Neuronal stem cell (in vitro differentiated cells): ENCODE data around the gene HIPK4.

Experiments
- DNase-seq: peaks from one replicate; pipeline ENCODE4 v3.0.0-alpha.2; 2013; ENCODE audit warnings: low spot score
- H2AFZ ChIP-seq: one replicate; pipeline ENCODE4 v1.6.1; 2013; ENCODE audit warnings: mild to moderate bottlenecking, low read length, inconsistent platforms
- H2AK5ac ChIP-seq: 2 replicates; pipeline ENCODE4 v1.6.1; 2013; ENCODE audit warnings: low read depth, mild to moderate bottlenecking, inconsistent platforms, low read length, moderate library complexity, mixed read lengths
- H2BK120ac ChIP-seq: 2 replicates; pipeline ENCODE4 v1.6.1; 2013; ENCODE audit warnings: low read depth, mild to moderate bottlenecking, inconsistent platforms, low read length, moderate library complexity, mixed read lengths
- H2BK12ac ChIP-seq: one replicate; pipeline ENCODE4 v1.6.1; 2013; ENCODE audit warnings: low read length, inconsistent platforms
- H2BK15ac ChIP-seq: 2 replicates; pipeline ENCODE4 v1.6.1; 2013; ENCODE audit warnings: mild to moderate bottlenecking, low read length, inconsistent platforms, mixed read lengths
- H2BK5ac ChIP-seq: one replicate; pipeline ENCODE4 v1.6.1; 2013; ENCODE audit warnings: inconsistent platforms, mild to moderate bottlenecking, low read length, moderate library complexity
- H3K14ac ChIP-seq: one replicate; pipeline ENCODE4 v1.6.1; 2013; ENCODE audit warnings: low read length, inconsistent platforms
- H3K18ac ChIP-seq: 2 replicates; pipeline ENCODE4 v1.6.1; 2013; ENCODE audit warnings: low read length, inconsistent platforms
- H3K23ac ChIP-seq: 2 replicates; pipeline ENCODE4 v1.6.1; 2013; ENCODE audit warnings: low read depth, mild to moderate bottlenecking, mixed read lengths, low read length, inconsistent platforms; ENCODE audit not compliant: poor library complexity
- H3K27ac ChIP-seq: replicated peaks from 3 replicates; pipeline ENCODE4 v1.5.1; 2013; ENCODE audit warnings: low read length, inconsistent platforms
- H3K27me3 ChIP-seq, 3 experiments: 2 replicates each; pipeline ENCODE4 v1.6.1; 2013; ENCODE audit warnings: low read length in 3 of 3, mild to moderate bottlenecking in 2 of 3, inconsistent platforms in 1 of 3, low read depth in 1 of 3, mixed read lengths in 1 of 3, moderate library complexity in 1 of 3; ENCODE audit not compliant: control insufficient read depth in 3 of 3, insufficient read depth in 3 of 3
- H3K36me3 ChIP-seq, 2 donors: replicated peaks in 1 of 2; 2 replicates each; pipeline ENCODE4 v1.6.1; 2013; ENCODE audit warnings: low read length in 2 of 2; ENCODE audit not compliant: control insufficient read depth in 2 of 2, insufficient read depth in 2 of 2
- H3K4ac ChIP-seq: 2 replicates; pipeline ENCODE4 v1.6.1; 2013; ENCODE audit warnings: inconsistent platforms, mild to moderate bottlenecking, low read length, moderate library complexity
- H3K4me1 ChIP-seq, 2 donors: 1 replicate in 1 of 2; 2 replicates in 1 of 2; pipeline ENCODE4 v1.6.1; 2013; ENCODE audit warnings: low read length in 2 of 2, low read depth in 1 of 2; ENCODE audit not compliant: control insufficient read depth in 2 of 2, insufficient read depth in 1 of 2
- H3K4me2 ChIP-seq: one replicate; pipeline ENCODE4 v1.6.1; 2013; ENCODE audit warnings: mild to moderate bottlenecking, low read length, inconsistent platforms; ENCODE audit not compliant: insufficient read depth, poor library complexity, severe bottlenecking
- H3K4me3 ChIP-seq, 2 donors: 2 replicates each; pipeline ENCODE4 v1.5.1; 2013; ENCODE audit warnings: low read length in 2 of 2, mild to moderate bottlenecking in 2 of 2, inconsistent platforms in 1 of 2, moderate library complexity in 1 of 2
- H3K79me1 ChIP-seq: one replicate; pipeline ENCODE4 v1.6.1; 2013; ENCODE audit warnings: low read depth, mild to moderate bottlenecking, inconsistent platforms, low read length, moderate library complexity
- H3K9ac ChIP-seq: one replicate; pipeline ENCODE4 v1.6.1; 2013; ENCODE audit warnings: mild to moderate bottlenecking, low read depth, low read length, inconsistent platforms; ENCODE audit not compliant: poor library complexity
- H3K9me3 ChIP-seq, 2 donors: replicated peaks in 1 of 2; 2 replicates each; pipeline versions ENCODE3 to v1.6.1; 2013; ENCODE audit warnings: low read length in 2 of 2, mild to moderate bottlenecking in 2 of 2, inconsistent platforms in 1 of 2, low read depth in 1 of 2, mixed read lengths in 1 of 2, moderate library complexity in 1 of 2; ENCODE audit not compliant: control insufficient read depth in 2 of 2, insufficient read depth in 1 of 2
- H4K8ac ChIP-seq: one replicate; pipeline ENCODE4 v1.6.1; 2013; ENCODE audit warnings: low read depth, mild to moderate bottlenecking, inconsistent platforms, low read length, moderate library complexity
- H4K91ac ChIP-seq: one replicate; pipeline ENCODE4 v1.6.1; 2013; ENCODE audit warnings: low read length, low read depth, mild to moderate bottlenecking, inconsistent platforms; ENCODE audit not compliant: poor library complexity
- WGBS, 2 donors: extraction: QIAGEN DNeasy Blood & Tissue Kit; methylation state at CpG; one replicate each; pipeline ENCODE4 v1.1.7; 2013; ENCODE audit warnings: missing lambda C conversion rate in 2 of 2, mixed read lengths in 1 of 2; ENCODE audit not compliant: insufficient read length in 2 of 2, insufficient replicate concordance in 1 of 2; ENCODE audit errors: extremely low coverage in 2 of 2; 5-methylcytosine and 5-hydroxymethylcytosine counted together

The HIPK4 gene

DNA sequence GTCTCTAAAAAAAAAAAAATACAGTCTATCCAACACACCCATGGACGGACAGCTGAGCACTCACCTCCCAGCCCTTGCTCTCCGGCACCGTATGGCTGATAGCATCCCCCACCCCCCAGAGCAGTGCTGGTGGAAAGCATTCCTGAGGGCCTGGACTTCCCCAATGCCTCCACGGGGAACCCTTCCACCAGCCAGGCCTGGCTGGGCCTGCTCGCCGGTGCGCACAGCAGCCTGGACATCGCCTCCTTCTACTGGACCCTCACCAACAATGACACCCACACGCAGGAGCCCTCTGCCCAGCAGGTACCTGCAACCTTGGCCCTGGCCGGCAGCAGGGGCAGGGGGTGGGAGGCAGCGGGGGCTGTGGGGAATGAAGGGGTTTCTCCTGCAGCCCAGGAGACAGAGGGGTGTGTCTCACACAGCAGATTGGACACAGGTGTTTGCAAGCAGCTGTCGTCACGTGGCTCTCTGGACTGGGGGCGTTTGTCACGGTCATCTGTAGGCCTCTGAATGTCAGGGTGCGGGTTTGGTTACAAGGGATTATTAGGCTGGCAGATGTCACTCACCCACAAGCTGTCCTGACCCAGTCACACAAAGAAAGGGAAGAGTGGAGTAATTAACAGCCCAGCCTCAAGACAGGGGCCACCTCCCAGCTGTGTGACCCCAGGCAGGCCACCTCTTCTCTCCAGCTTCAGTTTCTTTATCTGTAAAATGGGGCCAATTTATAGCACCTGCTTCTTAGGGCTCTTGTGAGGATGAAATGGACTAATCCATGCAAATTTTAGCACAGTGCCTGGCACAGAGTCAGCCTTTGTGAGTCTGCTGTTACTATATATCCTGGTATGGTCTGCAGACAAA, 22.2 kb downstream of the HIPK4 start:
- Histone ChIP-seq H3K14ac (no peak overlapping the region), H2BK120ac (no peak overlapping the region), H3K36me3 (peaks cover 34 to 56% of the 10 kb centered on the region in 2 donors), H4K8ac (peak overlapping the region; percentile 65), H2BK12ac (no peak overlapping the region), H3K27ac (no peak overlapping the region), H3K9me3 (no peaks in the 10 kb centered on the region), H3K4ac (no peak overlapping the region), H3K4me3 (no peak overlapping the region), H3K4me1 (peaks cover 12 to 16% of the 10 kb centered on the region in 2 donors), H3K4me2 (no peak overlapping the region), H4K91ac (no peak overlapping the region), H3K79me1 (peaks cover 2% of the 10 kb centered on the region), H2BK15ac (no peak overlapping the region), H3K9ac (peak overlapping the region; percentile 70), H2AK5ac (peak overlapping the region; percentile 75), H3K23ac (peak overlapping the region; percentile 91), H2BK5ac (no peak overlapping the region), H2AFZ (no peak overlapping the region), H3K27me3 (no peaks in the 10 kb centered on the region), H3K18ac (no peak overlapping the region)
- WGBS, 2 donors = no CpG with 5 or more reads among the region's 16 CpGs
- DNase-seq = no peak

DNA sequence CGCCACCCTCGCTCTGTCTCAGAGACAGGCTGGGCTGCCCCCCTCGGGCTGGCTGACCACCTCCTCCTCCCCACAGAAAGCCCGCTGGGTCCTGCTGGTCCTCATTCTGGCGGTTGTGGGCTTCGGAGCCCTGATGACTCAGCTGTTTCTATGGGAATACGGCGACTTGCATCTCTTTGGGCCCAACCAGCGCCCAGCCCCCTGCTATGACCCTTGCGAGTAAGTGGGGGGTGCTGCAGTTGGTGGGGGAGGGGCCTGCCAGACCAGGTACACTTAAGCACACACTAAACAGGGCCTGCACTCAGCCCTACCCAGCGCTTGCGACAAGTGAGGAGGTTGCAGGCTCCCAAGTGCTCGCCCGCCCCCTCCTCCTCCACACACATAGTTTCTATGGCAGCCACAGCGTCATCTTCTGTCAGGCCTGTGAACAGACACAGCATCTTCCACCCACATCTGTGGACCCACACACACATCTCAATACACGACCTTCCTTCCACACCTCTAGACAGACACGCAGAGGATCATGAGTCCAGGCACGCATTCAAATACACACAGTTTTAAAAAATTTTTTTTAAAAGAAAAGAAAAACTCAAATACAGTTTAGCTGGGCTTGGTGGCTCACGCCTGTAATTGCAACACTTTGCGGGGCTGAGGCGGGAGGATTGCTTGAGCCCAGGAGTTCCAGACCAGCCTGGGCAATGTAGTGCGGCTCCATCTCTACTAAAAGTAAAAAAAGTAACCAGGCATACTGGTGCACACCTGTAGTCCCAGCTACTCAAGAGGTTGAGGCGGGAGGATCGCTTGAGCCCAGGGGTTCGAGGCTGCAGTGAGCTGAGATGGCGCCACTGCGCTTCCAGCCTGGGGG, 23.1 kb downstream of the HIPK4 start:
- Histone ChIP-seq H3K9ac (peak overlapping the region; percentile 70), H3K36me3 (peaks cover 28 to 47% of the 10 kb centered on the region in 2 donors), H3K4me1 (peaks cover 12 to 16% of the 10 kb centered on the region in 2 donors), H3K18ac (peak overlapping the region; percentile 81), H4K91ac (no peak overlapping the region), H3K4me2 (peak overlapping the region; percentile 83), H2BK120ac (no peak overlapping the region), H2BK12ac (no peak overlapping the region), H2BK5ac (no peak overlapping the region), H2BK15ac (peak overlapping the region; percentile 99), H3K4ac (no peak overlapping the region), H3K9me3 (no peaks in the 10 kb centered on the region), H3K79me1 (peaks cover 2% of the 10 kb centered on the region), H2AK5ac (peak overlapping the region; percentile 99), H3K23ac (peak overlapping the region; percentile 39), H3K4me3 (peak overlapping the region; percentile 73 to 84), H3K27me3 (no peaks in the 10 kb centered on the region), H3K14ac (peak overlapping the region; percentile 63), H2AFZ (peak overlapping the region; percentile 68), H3K27ac (peak overlapping the region; percentile 72), H4K8ac (no peak overlapping the region)
- no CpG with 5 or more reads among the region's 27 CpGs for WGBS, 2 donors
- DNase-seq = peak; percentile 58

DNA sequence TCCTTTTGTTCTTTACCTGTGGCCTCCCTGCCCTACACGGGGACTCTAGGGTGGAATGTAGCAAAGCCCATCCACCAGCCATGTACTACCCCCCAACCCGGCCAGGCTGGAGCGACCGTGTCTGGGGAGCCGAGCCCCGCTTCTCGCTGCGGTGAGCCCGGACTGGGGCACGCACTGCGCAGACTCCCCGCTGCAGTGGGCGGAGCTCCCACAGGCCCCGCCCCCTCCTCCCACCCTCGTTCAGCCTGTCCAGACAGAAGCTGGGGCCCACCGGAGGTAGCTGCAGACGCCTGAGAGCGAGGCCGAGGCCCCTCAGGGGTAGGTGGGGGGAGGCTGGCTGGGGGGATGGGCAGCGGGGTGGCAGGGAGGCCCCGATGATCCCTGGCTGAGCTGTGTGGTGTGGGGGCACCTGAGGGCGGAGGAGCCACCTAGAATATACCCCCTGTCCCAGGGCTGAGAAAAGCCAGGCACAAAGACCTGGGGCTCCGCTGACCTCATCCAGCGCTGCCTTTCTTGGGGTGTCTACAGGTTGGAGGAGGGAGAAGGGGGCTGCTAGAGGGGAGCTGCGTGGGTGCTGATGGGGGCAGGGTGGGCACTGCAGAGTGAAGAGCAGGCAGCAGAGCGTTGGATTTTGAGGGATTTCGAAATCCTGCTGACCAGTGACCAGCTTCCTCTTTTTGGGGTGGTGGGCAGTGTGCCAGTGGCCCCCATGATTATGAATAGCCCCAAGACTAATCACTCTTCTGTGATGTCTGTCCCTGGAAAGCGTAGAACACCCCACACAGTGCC, 24.2 kb downstream of the HIPK4 start:
- H3K9ac ChIP-seq = peak overlapping the region; percentile 94
- peak overlapping the region; percentile 93 for H2BK5ac ChIP-seq
- no peaks in the 10 kb centered on the region for H3K79me1 ChIP-seq
- H3K27me3 ChIP-seq = no peaks in the 10 kb centered on the region
- peak overlapping the region; percentile 96 for H3K23ac ChIP-seq
- peak overlapping the region; percentile 99 for H2AK5ac ChIP-seq
- DNase-seq = peak; percentile 87
- peak overlapping the region; percentile 83 for H3K4me2 ChIP-seq
- peaks cover 12 to 16% of the 10 kb centered on the region in 2 donors for H3K4me1 ChIP-seq
- no peak overlapping the region for H3K14ac ChIP-seq
- H2BK15ac ChIP-seq = peak overlapping the region; percentile 99
- H3K9me3 ChIP-seq = no peaks in the 10 kb centered on the region
- peak overlapping the region; percentile 72 for H3K27ac ChIP-seq
- H4K8ac ChIP-seq = no peak overlapping the region
- H2BK12ac ChIP-seq = peak overlapping the region; percentile 63
- peak overlapping the region; percentile 87 for H2AFZ ChIP-seq
- peak overlapping the region; percentile 83 for H3K18ac ChIP-seq
- H4K91ac ChIP-seq = no peak overlapping the region
- no peak overlapping the region for H2BK120ac ChIP-seq
- no CpG with 5 or more reads among the region's 28 CpGs for WGBS, 2 donors
- peak overlapping the region; percentile 73 to 84 for H3K4me3 ChIP-seq
- H3K4ac ChIP-seq = no peak overlapping the region
- peaks cover 19 to 36% of the 10 kb centered on the region in 2 donors for H3K36me3 ChIP-seq
